ENCODE results near the gene TTLL6. TPM values are rescaled to one million over a fixed set of nuclear protein-coding genes. Genes with fewer than 3 reads are reported as not detected.

Gene TTLL6
- total RNA-seq, 1 donor from 2014 or later, result not detected

- FAIRE-seq, result no peak
- DNase-seq (ENCODE audit: low spot score in 2 of 2), result no peak
Observed at GRCh38 chr17:48746916-48747444, 70.0 kb downstream of the TTLL6 start.

- FAIRE-seq (no peak), DNase-seq (ENCODE audit: low spot score in 2 of 2) (no peak)
Observed at GRCh38 chr17:48745381-48746275, 71.4 kb downstream of the TTLL6 start.

GRCh38 chr17:48740537-48740936 lies 76.5 kb downstream of the TTLL6 start:
- DNase-seq (ENCODE audit: low spot score in 2 of 2) (no peak), FAIRE-seq (no peak)

GRCh38 chr17:48738803-48739526 lies 78.1 kb downstream of the TTLL6 start:
- DNase-seq (ENCODE audit: low spot score in 2 of 2), result no peak
- no peak for FAIRE-seq

- DNase-seq (ENCODE audit: low spot score in 2 of 2) (no peak), FAIRE-seq (no peak)
Observed at GRCh38 chr17:48738424-48738802, 78.6 kb downstream of the TTLL6 start.

GRCh38 chr17:48737330-48738043 lies 79.5 kb downstream of the TTLL6 start:
- FAIRE-seq (no peak), DNase-seq (ENCODE audit: low spot score in 2 of 2) (no peak)

GRCh38 chr17:48735062-48735351 lies 82.0 kb downstream of the TTLL6 start:
- FAIRE-seq, result no peak
- DNase-seq (ENCODE audit: low spot score in 2 of 2), result no peak

- DNase-seq (ENCODE audit: low spot score in 2 of 2), result no peak
- no peak for FAIRE-seq
Observed at GRCh38 chr17:48734333-48735061, 82.5 kb downstream of the TTLL6 start.

GRCh38 chr17:48733632-48734328 lies 83.2 kb downstream of the TTLL6 start:
- FAIRE-seq (no peak), DNase-seq (ENCODE audit: low spot score in 2 of 2) (no peak)

GRCh38 chr17:48732688-48733629 lies 84.1 kb downstream of the TTLL6 start:
- DNase-seq (ENCODE audit: low spot score in 2 of 2), result no peak
- no peak for FAIRE-seq

GRCh38 chr17:48731355-48731754 lies 85.7 kb downstream of the TTLL6 start:
- FAIRE-seq, result no peak
- no peak for DNase-seq (ENCODE audit: low spot score in 2 of 2)

GRCh38 chr17:48730240-48730550 lies 86.8 kb downstream of the TTLL6 start:
- no peak for FAIRE-seq

GRCh38 chr17:48729335-48730239 lies 87.4 kb downstream of the TTLL6 start:
- no peak for DNase-seq (ENCODE audit: low spot score in 2 of 2)
- no peak for FAIRE-seq

More at GRCh38 chr17:48730240-48730550, 86.8 kb downstream of the TTLL6 start:
- no peak for DNase-seq (ENCODE audit: low spot score in 2 of 2)

- FAIRE-seq (no peak), DNase-seq (ENCODE audit: low spot score in 2 of 2) (no peak)
Observed at GRCh38 chr17:48728232-48729231, 88.5 kb downstream of the TTLL6 start, which contains the start of gene HOXB13. TSS of gene HOXB13 (minus strand) at chr17:48728750. CDS start at chr17:48728593, 157 bp downstream.

GRCh38 chr17:48727415-48728175 lies 89.4 kb downstream of the TTLL6 start:
- FAIRE-seq (no peak), DNase-seq (ENCODE audit: low spot score in 2 of 2) (no peak)

GRCh38 chr17:48726916-48727286 lies 90.1 kb downstream of the TTLL6 start:
- no peak for FAIRE-seq
- DNase-seq (ENCODE audit: low spot score in 2 of 2), result no peak
